DND-41 (cell line): ENCODE data around the gene DYNLT2.

ENCODE experiments used
- EZH2 ChIP-seq: IDR thresholded peaks from 3 replicates; pipeline ENCODE4 v1.6.1; 2012; ENCODE audit warnings: borderline replicate concordance, low read depth, mild to moderate bottlenecking, moderate library complexity, low read length, inconsistent platforms; ENCODE audit not compliant: severe bottlenecking
- TF ChIP-seq, protein P1 (sequence below): IDR thresholded peaks from 2 replicates; pipeline ENCODE4 v1.5.1; 2012; ENCODE audit warnings: borderline replicate concordance, low read length, moderate library complexity, mild to moderate bottlenecking; ENCODE audit not compliant: poor library complexity, severe bottlenecking; ENCODE audit errors: extremely low read depth

DNA sequence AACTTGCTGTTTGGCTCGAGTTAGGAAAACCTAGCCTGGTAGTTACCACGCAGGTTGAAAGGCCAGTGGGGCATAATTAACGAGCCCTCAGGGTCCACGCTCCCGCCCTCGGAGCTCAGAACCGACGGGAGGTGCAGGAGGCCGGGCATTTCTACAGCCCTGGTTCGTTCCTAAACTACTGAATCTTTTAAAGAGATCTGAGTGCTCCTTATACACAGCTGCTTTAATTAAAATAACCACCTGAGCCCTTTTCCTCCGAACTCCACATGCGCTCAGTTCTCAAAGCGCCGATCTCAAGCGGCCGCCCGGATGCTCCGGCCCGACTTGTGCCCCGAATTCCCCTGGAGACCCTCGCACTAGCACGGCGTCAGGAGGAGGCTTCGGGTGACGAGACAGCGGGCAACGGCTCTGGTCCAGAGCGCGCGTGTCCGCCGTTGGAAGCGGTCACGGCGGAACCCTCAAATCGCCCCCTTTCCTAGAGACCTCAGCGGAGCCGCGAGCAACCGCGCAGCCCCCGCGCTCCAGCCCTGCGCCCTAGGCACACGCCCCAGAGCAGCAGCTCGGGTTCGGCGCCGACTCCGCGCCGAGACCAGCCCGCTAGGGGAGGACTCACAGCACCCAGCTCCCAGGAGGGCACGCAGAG is 49.9 kb downstream of the DYNLT2 start:
- TF ChIP-seq, protein P1, sequence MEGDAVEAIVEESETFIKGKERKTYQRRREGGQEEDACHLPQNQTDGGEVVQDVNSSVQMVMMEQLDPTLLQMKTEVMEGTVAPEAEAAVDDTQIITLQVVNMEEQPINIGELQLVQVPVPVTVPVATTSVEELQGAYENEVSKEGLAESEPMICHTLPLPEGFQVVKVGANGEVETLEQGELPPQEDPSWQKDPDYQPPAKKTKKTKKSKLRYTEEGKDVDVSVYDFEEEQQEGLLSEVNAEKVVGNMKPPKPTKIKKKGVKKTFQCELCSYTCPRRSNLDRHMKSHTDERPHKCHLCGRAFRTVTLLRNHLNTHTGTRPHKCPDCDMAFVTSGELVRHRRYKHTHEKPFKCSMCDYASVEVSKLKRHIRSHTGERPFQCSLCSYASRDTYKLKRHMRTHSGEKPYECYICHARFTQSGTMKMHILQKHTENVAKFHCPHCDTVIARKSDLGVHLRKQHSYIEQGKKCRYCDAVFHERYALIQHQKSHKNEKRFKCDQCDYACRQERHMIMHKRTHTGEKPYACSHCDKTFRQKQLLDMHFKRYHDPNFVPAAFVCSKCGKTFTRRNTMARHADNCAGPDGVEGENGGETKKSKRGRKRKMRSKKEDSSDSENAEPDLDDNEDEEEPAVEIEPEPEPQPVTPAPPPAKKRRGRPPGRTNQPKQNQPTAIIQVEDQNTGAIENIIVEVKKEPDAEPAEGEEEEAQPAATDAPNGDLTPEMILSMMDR: no peak
- TF ChIP-seq EZH2: no peak
